GM19238 (cell line): ENCODE results near the gene GAA.

Source experiments
- DNase-seq: peaks from one replicate; pipeline ENCODE4 v3.0.0; 2011; ENCODE audit warnings: low spot score; ENCODE audit not compliant: insufficient read length

GAA gene

GRCh38 chr17:80116921-80117380 is 15.6 kb downstream of the GAA start:
- no peak for DNase-seq

DNA sequence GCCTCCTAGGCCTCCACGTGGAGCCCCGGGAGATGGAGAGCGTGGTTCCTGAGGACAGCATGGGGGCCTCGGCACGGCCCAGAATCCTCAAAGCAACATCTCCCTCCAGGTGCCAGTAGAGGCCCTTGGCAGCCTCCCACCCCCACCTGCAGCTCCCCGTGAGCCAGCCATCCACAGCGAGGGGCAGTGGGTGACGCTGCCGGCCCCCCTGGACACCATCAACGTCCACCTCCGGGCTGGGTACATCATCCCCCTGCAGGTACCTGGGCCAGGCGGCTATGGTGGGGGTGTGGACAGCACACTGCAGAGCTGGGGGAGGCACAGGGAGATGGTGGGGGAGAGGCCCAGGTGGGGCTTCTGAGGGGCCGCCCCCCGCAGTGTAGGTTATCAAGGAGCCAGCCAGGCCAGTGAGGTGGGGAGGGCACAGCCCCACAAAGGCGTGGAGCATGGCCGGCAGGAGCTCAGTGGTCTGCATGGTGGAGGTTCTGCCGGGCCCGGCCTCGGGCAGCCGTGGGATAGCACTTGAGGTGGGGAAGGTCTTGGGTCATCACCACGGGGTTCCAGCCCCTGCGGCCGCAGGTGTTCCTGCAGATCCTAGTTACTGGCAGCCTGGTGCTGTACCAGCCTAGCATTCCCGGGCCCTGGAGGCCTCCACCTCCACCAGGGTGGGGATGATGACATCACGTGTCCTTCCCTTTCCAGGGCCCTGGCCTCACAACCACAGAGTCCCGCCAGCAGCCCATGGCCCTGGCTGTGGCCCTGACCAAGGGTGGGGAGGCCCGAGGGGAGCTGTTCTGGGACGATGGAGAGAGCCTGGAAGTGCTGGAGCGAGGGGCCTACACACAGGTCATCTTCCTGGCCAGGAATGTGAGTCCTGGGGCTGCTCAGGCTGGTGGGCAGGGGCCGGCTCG is 16.4 kb downstream of the GAA start:
- no peak for DNase-seq

GRCh38 chr17:80118601-80119270 is 17.4 kb downstream of the GAA start:
- DNase-seq, result no peak

GRCh38 chr17:80119271-80119791 is 17.9 kb downstream of the GAA start:
- DNase-seq, result no peak

DNA sequence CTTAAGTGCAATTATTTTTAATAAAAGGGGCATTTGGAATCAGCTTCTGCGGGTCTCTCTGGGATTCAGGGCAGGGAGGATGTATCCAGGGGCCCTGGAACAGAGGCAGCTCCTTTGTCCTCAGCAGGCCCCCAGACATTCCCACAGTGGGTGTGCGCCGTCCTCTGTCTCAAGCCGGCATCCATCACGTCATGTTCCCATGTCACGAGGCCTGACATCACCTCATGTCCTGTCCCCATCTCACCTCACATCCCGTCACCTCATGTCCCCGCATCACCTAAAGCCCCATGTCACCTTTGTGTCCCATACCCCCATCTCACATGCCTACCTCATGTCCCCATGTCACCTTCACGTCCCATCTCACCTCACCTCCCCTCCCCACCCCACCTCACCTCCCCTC is 18.5 kb downstream of the GAA start:
- DNase-seq, result no peak

DNA sequence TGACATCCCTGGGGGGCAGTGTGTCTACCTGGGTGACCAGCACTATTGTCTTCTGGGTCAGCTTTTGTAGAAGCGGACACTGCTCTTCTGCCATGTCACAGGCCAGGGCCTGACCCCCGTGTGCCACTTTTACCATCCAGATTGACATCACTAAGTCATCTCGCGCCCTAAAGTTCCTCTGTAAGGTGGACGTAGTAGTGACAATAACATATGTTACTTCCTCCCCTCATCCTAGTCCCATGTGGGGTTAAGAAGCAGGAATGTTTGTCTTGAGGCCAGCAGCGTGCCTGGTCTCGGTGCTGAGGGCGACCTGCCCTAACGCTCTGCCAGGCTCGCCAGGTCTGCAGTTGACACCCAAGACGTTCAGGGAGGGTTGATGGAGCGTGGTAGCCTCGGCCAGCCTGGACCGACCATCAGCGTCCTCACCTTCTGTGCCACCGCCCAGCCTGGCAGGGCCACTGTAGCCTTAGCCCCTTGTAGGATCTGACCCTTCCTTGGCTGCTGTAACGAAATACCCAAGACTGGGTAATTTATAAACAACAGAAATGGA is 20.7 kb downstream of the GAA start:
- no peak for DNase-seq

GRCh38 chr17:80122926-80123505 is 21.6 kb downstream of the GAA start:
- DNase-seq, result no peak

GRCh38 chr17:80123791-80124190 is 22.4 kb downstream of the GAA start:
- no peak for DNase-seq

DNA sequence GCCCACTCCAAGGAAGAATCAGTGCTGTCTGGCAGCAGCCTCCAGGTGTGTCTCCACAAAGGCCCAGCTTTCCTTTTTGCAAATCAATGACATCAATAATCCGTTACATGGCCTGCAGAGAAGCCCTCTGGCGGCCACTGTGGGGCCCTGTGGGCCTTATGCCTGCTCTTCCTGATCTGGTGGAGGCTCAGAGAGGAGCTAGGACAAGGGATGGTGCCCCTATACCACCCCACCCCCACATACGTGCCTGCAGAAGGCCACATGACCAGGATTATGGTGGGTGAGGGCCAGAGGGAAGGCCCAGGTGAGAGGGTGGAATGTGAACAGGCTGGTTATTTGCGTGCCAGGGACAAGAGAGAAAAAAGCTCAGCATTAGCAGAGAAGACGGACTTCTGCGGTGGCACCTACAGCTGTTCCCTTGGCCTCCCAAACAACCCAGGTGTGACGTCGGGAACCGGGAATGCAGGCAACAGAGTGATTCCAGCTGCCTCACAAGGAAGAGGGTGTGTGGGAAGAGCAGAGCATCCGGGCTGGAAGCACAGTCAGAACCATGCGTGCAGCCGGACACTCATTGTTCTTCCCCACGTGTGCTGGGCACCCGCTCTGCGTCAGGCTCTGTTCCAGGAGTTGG is 23.1 kb downstream of the GAA start:
- DNase-seq, result no peak

DNA sequence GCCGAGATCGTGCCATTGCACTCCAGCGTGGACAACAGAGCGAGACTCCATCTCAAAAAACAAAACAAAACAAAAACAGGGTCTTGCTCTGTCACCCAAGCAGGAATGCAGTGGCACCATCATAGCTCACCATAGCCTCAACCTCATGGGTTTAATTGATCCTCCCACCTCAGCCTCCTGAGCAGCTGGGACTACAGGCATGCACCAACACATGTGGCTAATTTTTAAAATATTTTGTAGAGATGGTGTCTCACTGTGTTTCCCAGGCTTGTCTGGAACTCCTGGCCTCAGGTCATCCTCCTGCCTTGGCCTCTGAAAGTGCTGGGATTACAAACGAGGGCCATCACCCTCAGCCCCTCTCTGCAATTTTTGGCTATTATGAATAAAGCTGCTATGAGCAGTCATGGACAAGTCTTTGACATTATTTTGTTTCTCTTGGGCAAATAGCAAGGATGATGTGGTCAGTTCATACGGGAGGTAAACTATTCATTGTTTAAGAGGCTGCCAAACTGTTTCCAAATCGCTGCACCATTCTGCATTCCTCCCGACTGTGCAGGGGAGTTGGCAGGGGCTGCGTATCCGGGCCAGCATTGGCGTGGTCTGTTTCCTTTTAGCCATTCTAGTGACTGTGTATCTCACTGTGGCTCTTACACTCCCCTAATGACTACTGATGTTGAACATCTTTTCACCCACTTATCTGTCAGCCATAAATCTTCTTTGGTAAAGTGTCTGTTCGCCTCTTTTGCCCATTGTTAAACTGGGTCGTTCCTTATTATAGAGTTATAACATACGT is 24.5 kb downstream of the GAA start:
- no peak for DNase-seq

GRCh38 chr17:80126449-80126715 is 25.0 kb downstream of the GAA start:
- DNase-seq, result no peak

DNA sequence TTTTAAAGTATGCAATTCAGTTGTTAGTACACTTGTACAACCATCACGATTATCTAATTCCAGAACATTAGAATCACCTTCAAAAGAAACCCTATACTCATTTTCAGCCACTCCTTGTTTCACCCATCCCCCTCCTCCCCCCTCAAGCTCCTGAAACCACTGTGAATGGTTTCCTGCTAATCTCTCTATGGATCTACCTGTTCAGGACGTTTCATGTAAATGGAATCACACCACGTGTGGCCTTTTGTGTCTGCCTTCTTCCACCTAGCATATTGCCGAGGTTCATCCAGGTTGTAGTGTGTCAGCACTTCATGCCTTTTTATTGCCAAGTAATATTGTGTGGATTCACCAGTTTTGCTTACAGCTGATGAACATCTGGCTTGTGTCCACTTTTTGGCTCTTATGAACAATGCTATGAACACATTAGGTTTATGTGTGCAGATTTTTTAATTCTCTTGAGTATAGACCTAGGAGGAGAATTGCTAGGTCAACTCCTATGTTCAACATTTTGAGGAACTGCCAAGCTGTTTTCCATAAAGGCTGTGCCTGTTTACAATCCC is 27.7 kb downstream of the GAA start:
- no peak for DNase-seq

GRCh38 chr17:80130992-80131391 is 29.6 kb downstream of the GAA start:
- DNase-seq, result no peak

DNA sequence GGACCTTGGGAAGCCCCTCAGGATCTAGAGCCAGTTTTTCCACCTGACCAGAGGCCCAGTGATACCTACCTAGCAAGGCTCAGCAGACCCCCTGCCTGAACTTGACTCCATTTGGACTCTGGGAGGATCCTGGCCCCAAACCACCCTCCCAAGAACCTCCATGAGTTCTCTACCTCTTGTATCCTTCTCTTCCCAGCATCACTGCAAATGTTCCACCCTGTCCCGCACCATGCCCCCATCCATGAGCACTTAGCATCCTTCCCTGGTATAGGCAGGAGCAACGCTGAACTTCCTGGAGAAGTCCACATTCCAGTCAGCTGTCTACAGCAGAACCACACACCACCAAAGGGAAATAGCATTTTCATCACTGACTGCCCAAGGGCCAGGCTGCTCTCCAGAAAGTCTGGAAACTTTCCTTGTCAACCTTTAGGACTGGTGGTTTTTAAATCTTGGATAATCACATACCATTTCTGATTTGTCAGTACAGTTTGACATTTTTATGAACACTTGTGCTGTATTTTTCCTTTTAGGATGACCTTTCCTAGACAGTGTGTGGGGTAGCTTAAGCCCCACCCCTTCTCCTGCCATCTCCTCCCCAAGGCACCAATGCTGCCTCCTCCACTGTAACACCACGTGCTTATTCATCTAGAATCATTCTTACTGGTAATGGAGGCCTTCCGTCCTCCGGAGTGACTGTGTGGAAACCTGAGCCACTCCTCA is 31.7 kb downstream of the GAA start:
- DNase-seq, result no peak

DNA sequence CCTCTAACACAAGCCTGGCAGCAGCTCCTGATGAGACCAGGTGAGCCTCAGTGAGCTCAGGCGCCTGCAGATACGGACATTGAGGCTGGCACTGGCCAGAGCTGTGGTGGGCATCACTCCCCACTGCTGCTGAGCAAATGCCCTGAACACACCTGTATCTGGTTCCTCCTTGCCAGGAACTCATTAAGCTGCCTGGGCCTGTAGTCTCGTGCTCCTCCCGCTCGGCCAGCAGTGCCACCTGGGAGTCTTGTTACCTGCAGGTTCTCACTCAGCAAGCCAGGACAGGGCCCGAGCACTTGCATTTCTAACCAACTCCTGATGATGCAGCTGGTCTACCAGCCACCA is 32.2 kb downstream of the GAA start:
- DNase-seq, result no peak

DNA sequence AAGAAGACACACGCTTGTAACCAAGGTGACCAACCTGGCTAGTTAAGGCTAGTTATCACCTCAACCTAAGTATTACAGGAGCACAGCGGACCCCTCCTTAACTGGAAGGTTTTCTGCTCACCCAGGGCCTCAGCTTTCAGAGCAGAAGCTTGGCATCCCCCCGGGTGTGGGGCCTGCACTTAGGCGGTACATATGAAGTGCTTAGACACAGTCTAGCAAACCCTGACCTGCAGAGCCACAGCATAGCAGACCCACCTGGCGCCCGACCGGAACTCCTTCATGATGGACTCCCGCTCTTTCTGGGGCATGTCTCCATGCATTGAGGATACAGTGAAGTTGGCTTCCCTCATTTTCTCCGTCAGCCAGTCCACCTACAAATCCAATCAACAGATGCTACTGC is 35.8 kb downstream of the GAA start:
- no peak for DNase-seq

- no peak for DNase-seq
These were observed 37.6 kb downstream of the GAA start for GRCh38 chr17:80138856-80139426.

DNA sequence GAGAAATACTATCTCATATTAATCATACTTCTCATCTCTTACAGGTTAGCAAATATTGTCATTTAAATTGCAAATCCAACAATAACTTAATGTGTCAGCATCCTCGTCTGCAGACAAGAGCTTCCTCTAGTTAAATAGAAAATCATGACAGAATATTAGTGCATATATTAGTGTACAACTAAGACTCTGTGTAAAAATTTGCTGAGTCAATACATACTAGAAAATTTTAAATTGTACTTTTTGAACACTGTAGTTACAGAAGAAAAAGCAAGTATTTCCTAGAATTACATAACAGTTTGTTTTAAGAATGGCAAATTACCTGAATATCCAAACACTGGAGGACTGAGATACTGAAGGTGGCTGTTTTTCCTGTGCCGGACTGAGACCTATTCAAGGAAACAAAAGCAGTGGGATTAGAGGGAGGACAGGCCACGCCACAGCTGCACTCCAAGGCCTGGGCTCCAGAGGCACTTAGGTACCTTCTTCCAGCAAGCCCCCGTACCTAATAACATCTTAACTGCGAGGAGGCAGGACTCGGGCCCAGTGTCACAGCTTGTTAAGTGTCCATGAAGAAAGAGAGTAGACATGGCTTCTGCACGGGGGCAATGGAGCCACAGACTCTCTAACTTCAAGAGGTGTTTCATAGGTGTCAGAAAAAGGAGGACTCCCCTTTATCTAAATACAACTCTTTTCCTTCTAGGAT is 40.2 kb downstream of the GAA start:
- no peak for DNase-seq

DNA sequence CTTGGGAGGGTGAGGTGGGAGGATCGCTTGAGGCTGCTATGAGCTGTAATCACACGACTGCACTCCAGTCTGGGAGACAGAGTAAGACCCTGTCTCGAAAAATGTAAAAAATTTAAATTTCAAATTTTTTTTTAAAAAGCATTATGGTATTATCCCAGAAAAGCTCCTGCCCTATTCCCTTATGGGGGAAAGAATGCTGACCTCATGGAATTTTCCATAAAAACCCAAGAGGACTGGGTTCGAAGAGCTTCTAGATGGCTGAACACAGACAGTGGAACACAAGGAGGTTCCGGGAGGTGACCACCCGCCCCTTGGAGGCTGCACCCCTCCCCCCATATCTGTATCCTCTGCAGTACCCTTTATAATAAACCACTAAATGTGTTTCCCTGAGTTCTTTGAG is 41.5 kb downstream of the GAA start:
- DNase-seq, result no peak
